CD4-positive, alpha-beta T cell treated with Interferon gamma for 1 hour (primary cell): ENCODE data around the gene PCYT1A.
"Not testable (repeated sequence)": the region's sequence is repeated elsewhere in the genome, so short reads cannot be mapped to it uniquely, and the experiment has no call there.

Experiments used
- DNase-seq: peaks from one replicate; pipeline ENCODE4 v3.0.0-alpha.2; 2020

The PCYT1A gene

GRCh38 chr3:196287440-196288140 lies at the start of gene PCYT1A:
TSS of gene PCYT1A (minus strand) at chr3:196287726. CDS start at chr3:196270531, 17,195 bp downstream.
- DNase-seq = peak; percentile 81

GRCh38 chr3:196336319-196337145 lies 49.0 kb upstream of the PCYT1A start:
- DNase-seq = no peak

GRCh38 chr3:196335503-196335948 lies 48.0 kb upstream of the PCYT1A start:
- no peak for DNase-seq

GRCh38 chr3:196334982-196335381 lies 47.5 kb upstream of the PCYT1A start:
- no peak for DNase-seq

- DNase-seq = no peak
These were observed 44.6 kb upstream of the PCYT1A start for GRCh38 chr3:196332168-196332567.

- DNase-seq = no peak
These were observed 39.9 kb upstream of the PCYT1A start for GRCh38 chr3:196327405-196327804.

GRCh38 chr3:196326936-196327335 lies 39.4 kb upstream of the PCYT1A start:
- DNase-seq = no peak

- DNase-seq = no peak
These were observed 36.2 kb upstream of the PCYT1A start for GRCh38 chr3:196323691-196324090.

GRCh38 chr3:196323016-196323415 lies 35.5 kb upstream of the PCYT1A start:
- DNase-seq = no peak

- DNase-seq = peak; percentile 23
These were observed 33.6 kb upstream of the PCYT1A start for GRCh38 chr3:196321162-196321561.

GRCh38 chr3:196320137-196320536 lies 32.6 kb upstream of the PCYT1A start:
- no peak for DNase-seq

GRCh38 chr3:196317687-196318467 lies 30.4 kb upstream of the PCYT1A start, which contains the start of gene DYNLT2B:
TSS of gene DYNLT2B (minus strand) at chr3:196318240. CDS start at chr3:196318152, 88 bp downstream.
- peak; percentile 90 for DNase-seq

- not testable (repeated sequence) for DNase-seq
These were observed 29.5 kb upstream of the PCYT1A start for GRCh38 chr3:196316799-196317686.

- DNase-seq = no peak
These were observed 28.3 kb upstream of the PCYT1A start for GRCh38 chr3:196315821-196316220.

GRCh38 chr3:196314597-196314996 lies 27.1 kb upstream of the PCYT1A start:
- no peak for DNase-seq

- DNase-seq = not testable (repeated sequence)
These were observed 26.6 kb upstream of the PCYT1A start for GRCh38 chr3:196314086-196314485.

- not testable (repeated sequence) for DNase-seq
These were observed 15.4 kb upstream of the PCYT1A start for GRCh38 chr3:196302960-196303359.

GRCh38 chr3:196302551-196302950 lies 15.0 kb upstream of the PCYT1A start:
- not testable (repeated sequence) for DNase-seq

- DNase-seq = no peak
These were observed 11.0 kb upstream of the PCYT1A start for GRCh38 chr3:196298521-196298920.

- no peak for DNase-seq
These were observed 4.9 kb upstream of the PCYT1A start for GRCh38 chr3:196292286-196292923.

GRCh38 chr3:196288141-196288460 lies 575 bp upstream of the PCYT1A start:
- DNase-seq = no peak

- peak; percentile 9 for DNase-seq
These were observed 461 bp downstream of the PCYT1A start for GRCh38 chr3:196287090-196287439.
